ENCODE measurements around the gene PSG5.
"Not testable (repeated sequence)": the region's sequence is repeated elsewhere in the genome, so short reads cannot be mapped to it uniquely, and the experiment has no call there.

Gene PSG5

GRCh38 chr19:43179569-43180147, 6.7 kb downstream of the PSG5 start:
- H3K27ac ChIP-seq (ENCODE audit: low read depth, low read length); H3K4me1 ChIP-seq (ENCODE audit: control insufficient read depth, low read length); H3K27me3 ChIP-seq (ENCODE audit: control insufficient read depth, low read length); H3K36me3 ChIP-seq (ENCODE audit: control insufficient read depth, low read length); H3F3A ChIP-seq (ENCODE audit: control insufficient read depth, insufficient read depth); H3K4me3 ChIP-seq (ENCODE audit: low read length); H3K9me2 ChIP-seq (replicated peaks; ENCODE audit: control insufficient read depth, low read length); H3K79me2 ChIP-seq (ENCODE audit: control insufficient read depth, low read length); H3K4me2 ChIP-seq (ENCODE audit: low read length); H3K9me3 ChIP-seq (ENCODE audit: control insufficient read depth, insufficient read depth, low read length); H4K20me1 ChIP-seq (ENCODE audit: control insufficient read depth, insufficient read depth, low read depth, low read length): not testable (repeated sequence)

- not testable (repeated sequence) for H3K4me1 ChIP-seq (ENCODE audit: control insufficient read depth, low read length); H3K4me2 ChIP-seq (ENCODE audit: low read length)
Observed at GRCh38 chr19:43178577-43178976, 7.8 kb downstream of the PSG5 start.

GRCh38 chr19:43165906-43166305, 20.4 kb downstream of the PSG5 start:
- not testable (repeated sequence) for H3K9me3 ChIP-seq (ENCODE audit: control insufficient read depth, insufficient read depth, low read length); H3K4me1 ChIP-seq (ENCODE audit: control insufficient read depth, low read length); H3K9me2 ChIP-seq (replicated peaks; ENCODE audit: control insufficient read depth, low read length); H3K4me3 ChIP-seq (ENCODE audit: low read length); H3K36me3 ChIP-seq (ENCODE audit: control insufficient read depth, low read length); H3K79me2 ChIP-seq (ENCODE audit: control insufficient read depth, low read length); H3K27ac ChIP-seq (ENCODE audit: low read depth, low read length); H3K4me2 ChIP-seq (ENCODE audit: low read length); H3F3A ChIP-seq (ENCODE audit: control insufficient read depth, insufficient read depth); H3K27me3 ChIP-seq (ENCODE audit: control insufficient read depth, low read length); H4K20me1 ChIP-seq (ENCODE audit: control insufficient read depth, insufficient read depth, low read depth, low read length)

More at GRCh38 chr19:43178577-43178976, 7.8 kb downstream of the PSG5 start:
- H3K9me3 ChIP-seq (ENCODE audit: control insufficient read depth, insufficient read depth, low read length); H3K27ac ChIP-seq (ENCODE audit: low read depth, low read length); H3K4me3 ChIP-seq (ENCODE audit: low read length); H3K79me2 ChIP-seq (ENCODE audit: control insufficient read depth, low read length); H3K27me3 ChIP-seq (ENCODE audit: control insufficient read depth, low read length); H3K9me2 ChIP-seq (replicated peaks; ENCODE audit: control insufficient read depth, low read length); H3F3A ChIP-seq (ENCODE audit: control insufficient read depth, insufficient read depth); H4K20me1 ChIP-seq (ENCODE audit: control insufficient read depth, insufficient read depth, low read depth, low read length); H3K36me3 ChIP-seq (ENCODE audit: control insufficient read depth, low read length): not testable (repeated sequence)

GRCh38 chr19:43163135-43163534, 23.2 kb downstream of the PSG5 start:
- not testable (repeated sequence) for H3K27me3 ChIP-seq (ENCODE audit: control insufficient read depth, low read length); H3K4me2 ChIP-seq (ENCODE audit: low read length); H3K79me2 ChIP-seq (ENCODE audit: control insufficient read depth, low read length); H3K27ac ChIP-seq (ENCODE audit: low read depth, low read length); H3K4me1 ChIP-seq (ENCODE audit: control insufficient read depth, low read length); H4K20me1 ChIP-seq (ENCODE audit: control insufficient read depth, insufficient read depth, low read depth, low read length); H3K4me3 ChIP-seq (ENCODE audit: low read length); H3K9me2 ChIP-seq (replicated peaks; ENCODE audit: control insufficient read depth, low read length); H3F3A ChIP-seq (ENCODE audit: control insufficient read depth, insufficient read depth); H3K9me3 ChIP-seq (ENCODE audit: control insufficient read depth, insufficient read depth, low read length); H3K36me3 ChIP-seq (ENCODE audit: control insufficient read depth, low read length)

GRCh38 chr19:43162261-43162660, 24.1 kb downstream of the PSG5 start:
- H3K9me3 ChIP-seq (ENCODE audit: control insufficient read depth, insufficient read depth, low read length); H3K27ac ChIP-seq (ENCODE audit: low read depth, low read length); H3K27me3 ChIP-seq (ENCODE audit: control insufficient read depth, low read length); H3K4me3 ChIP-seq (ENCODE audit: low read length); H3K4me2 ChIP-seq (ENCODE audit: low read length); H3K9me2 ChIP-seq (replicated peaks; ENCODE audit: control insufficient read depth, low read length); H3K4me1 ChIP-seq (ENCODE audit: control insufficient read depth, low read length); H3K36me3 ChIP-seq (ENCODE audit: control insufficient read depth, low read length); H3K79me2 ChIP-seq (ENCODE audit: control insufficient read depth, low read length); H3F3A ChIP-seq (ENCODE audit: control insufficient read depth, insufficient read depth); H4K20me1 ChIP-seq (ENCODE audit: control insufficient read depth, insufficient read depth, low read depth, low read length): not testable (repeated sequence)

- H3F3A ChIP-seq (ENCODE audit: control insufficient read depth, insufficient read depth) = no peaks in the 10 kb centered on the region
- no peaks in the 10 kb centered on the region for H3K79me2 ChIP-seq (ENCODE audit: control insufficient read depth, low read length)
- no peaks in the 10 kb centered on the region for H3K9me2 ChIP-seq (replicated peaks; ENCODE audit: control insufficient read depth, low read length)
- no peaks in the 10 kb centered on the region for H3K36me3 ChIP-seq (ENCODE audit: control insufficient read depth, low read length)
- no peak overlapping the region for H3K27ac ChIP-seq (ENCODE audit: low read depth, low read length)
- H4K20me1 ChIP-seq (ENCODE audit: control insufficient read depth, insufficient read depth, low read depth, low read length) = no peaks in the 10 kb centered on the region
- no peaks in the 10 kb centered on the region for H3K9me3 ChIP-seq (ENCODE audit: control insufficient read depth, insufficient read depth, low read length)
- H3K4me3 ChIP-seq (ENCODE audit: low read length) = no peak overlapping the region
- H3K27me3 ChIP-seq (ENCODE audit: control insufficient read depth, low read length) = no peaks in the 10 kb centered on the region
- TF ChIP-seq CTCF (IDR thresholded peaks at IDR 0.05; ENCODE audit: low read depth, low read length, poor library complexity, severe bottlenecking) = no peak
- no peak for TF ChIP-seq EZH2phosphoT487 (IDR thresholded peaks at IDR 0.05; ENCODE audit: borderline replicate concordance, low read length)
- no peaks in the 10 kb centered on the region for H3K4me1 ChIP-seq (ENCODE audit: control insufficient read depth, low read length)
- H3K4me2 ChIP-seq (ENCODE audit: low read length) = no peak overlapping the region
Observed at GRCh38 chr19:43152214-43152613, 34.1 kb downstream of the PSG5 start.

GRCh38 chr19:43149788-43150187, 36.5 kb downstream of the PSG5 start:
- not testable (repeated sequence) for H3K27me3 ChIP-seq (ENCODE audit: control insufficient read depth, low read length); H3K4me3 ChIP-seq (ENCODE audit: low read length); H3K36me3 ChIP-seq (ENCODE audit: control insufficient read depth, low read length); H3K4me1 ChIP-seq (ENCODE audit: control insufficient read depth, low read length); H4K20me1 ChIP-seq (ENCODE audit: control insufficient read depth, insufficient read depth, low read depth, low read length); H3K9me2 ChIP-seq (replicated peaks; ENCODE audit: control insufficient read depth, low read length); H3K79me2 ChIP-seq (ENCODE audit: control insufficient read depth, low read length); H3K27ac ChIP-seq (ENCODE audit: low read depth, low read length); H3F3A ChIP-seq (ENCODE audit: control insufficient read depth, insufficient read depth); H3K9me3 ChIP-seq (ENCODE audit: control insufficient read depth, insufficient read depth, low read length); H3K4me2 ChIP-seq (ENCODE audit: low read length)

Measured in DOHH2 (cell line).